Measurements from ENCODE around the gene FAM9A. TPM values are rescaled to one million over a fixed set of nuclear protein-coding genes. Genes with fewer than 3 reads are reported as not detected.

Gene FAM9A
- not detected for total RNA-seq

DNA sequence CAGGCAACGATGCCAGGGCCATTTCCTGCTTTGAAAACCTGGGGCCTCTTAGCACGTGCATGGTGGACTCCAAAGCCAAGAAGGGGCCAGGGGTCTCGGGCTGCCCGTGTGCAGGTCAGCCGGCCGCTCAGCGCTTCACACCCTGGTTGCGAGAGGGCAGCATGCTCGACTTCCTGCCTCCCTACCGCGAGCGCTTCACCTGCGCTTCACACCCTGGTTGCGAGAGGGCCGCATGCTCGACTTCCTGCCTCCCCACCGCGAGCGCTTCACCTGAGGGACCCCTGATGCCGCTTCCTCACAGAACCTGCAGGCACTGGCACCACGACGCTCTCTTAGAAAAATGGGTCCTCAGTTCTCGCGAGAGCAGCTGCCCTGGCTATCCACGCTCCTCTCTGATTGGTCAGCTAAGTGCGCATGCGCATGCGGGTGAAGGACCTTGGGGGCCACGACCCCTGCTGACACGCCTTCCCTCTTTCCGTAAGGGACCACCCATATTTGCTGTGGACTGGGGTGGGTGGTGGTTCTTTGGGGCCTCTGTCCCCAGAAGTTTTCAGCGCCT lies at the start of gene FAM9A:
FAM9A (minus strand) TSS at position 343 of the 559 bp plus-strand sequence. CDS start 1,212 bp downstream, outside the sequence.

Other genes starting within 250 kb of the FAM9A start
- 49.4 TPM for gene ANOS1, start 69.2 kb downstream of the FAM9A start, total RNA-seq
- not detected for gene FAM9B, start 232.7 kb upstream of the FAM9A start, total RNA-seq